ENCODE data around the gene MMP20.

MMP20 gene

DNA sequence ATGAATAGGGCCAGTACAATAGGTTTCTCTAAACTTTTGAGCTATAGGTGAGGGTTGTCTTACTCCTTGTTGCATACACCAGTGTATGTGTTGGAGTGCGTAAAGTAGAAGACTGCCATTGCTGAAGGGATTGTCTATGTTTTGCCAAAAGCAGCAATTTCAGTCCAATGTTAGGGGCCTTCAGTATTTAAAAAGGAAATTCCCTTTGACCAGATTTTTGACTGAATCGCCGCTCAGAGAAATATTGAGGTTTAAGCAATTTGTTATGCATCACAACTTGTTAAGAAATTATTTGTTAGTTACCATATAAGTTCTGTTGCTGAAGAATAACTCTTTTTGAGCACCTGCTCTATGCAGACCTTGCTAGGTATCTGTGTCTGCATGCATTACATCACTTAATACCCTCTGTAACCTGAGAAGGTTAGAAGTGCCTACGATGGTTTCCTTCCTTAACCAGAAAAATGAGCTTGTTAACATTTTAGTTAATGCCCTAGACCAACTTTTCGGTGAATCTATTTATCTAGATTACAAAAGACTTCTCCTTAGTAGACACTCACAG is 33.9 kb downstream of the MMP20 start:
- DNase-seq: no peak

GRCh38 chr11:102590276-102591049 is 34.7 kb downstream of the MMP20 start:
- no peak for DNase-seq

DNA sequence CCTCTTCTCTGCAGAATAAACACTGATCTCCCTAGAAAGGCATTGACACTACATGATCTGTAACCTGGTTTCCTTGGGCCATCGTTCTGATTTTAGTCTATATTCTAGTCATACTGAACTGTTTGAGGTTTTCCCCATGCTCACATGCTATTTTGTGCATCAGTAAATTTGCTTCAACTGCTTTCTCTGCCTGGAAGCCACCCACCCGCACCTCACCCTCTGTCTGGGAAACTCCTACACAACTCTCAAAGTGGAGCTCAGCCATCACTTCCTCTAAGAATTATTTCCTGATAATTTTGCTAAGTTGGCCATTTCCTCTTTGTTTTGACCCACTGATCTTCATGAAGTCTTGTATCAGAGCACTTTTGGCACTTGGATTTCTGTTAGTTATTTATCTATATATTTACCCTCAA is 36.1 kb downstream of the MMP20 start:
- DNase-seq: no peak

- DNase-seq: no peak
Measured at GRCh38 chr11:102587722-102588121, 37.4 kb downstream of the MMP20 start.

- DNase-seq: no peak
Measured at GRCh38 chr11:102583141-102583873, 41.8 kb downstream of the MMP20 start.

DNA sequence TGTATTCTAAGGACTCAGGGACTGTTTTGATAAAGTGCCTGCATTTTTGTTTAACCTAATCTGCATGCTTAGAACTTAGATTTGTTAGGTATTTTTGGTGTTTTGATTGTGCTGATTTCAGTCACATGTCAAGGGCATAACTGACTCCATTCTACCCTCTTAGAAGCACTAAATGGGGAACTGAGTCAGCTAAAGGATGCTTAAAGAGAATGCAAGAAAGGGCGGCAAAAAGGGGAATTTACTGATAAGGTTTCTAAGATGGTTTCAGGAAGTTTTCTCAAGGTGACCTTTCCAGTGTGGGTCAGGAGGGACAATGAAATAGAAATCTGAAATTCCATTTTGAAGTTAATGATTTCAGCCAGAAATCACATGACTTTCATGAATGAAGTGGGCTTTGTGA is 43.0 kb downstream of the MMP20 start:
- DNase-seq: no peak

DNA sequence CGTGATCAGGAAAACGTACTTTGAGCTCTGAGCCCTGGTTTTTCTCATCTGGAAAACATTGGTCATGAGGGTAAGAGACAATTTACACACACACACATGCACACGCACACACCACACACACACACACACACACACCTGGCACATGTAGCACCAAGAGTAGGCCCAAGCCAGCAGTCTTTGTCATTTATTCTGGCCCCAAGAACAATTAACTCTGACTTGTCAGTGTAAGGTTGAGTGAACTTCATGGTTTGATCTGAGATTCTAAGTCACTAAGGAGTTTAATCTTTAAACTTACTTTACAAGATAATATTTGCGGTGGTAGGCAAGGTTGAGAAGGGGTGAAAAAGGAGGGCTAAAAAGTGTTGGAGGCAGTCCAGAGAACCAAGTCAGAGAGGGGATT is 44.1 kb downstream of the MMP20 start:
- no peak for DNase-seq

DNA sequence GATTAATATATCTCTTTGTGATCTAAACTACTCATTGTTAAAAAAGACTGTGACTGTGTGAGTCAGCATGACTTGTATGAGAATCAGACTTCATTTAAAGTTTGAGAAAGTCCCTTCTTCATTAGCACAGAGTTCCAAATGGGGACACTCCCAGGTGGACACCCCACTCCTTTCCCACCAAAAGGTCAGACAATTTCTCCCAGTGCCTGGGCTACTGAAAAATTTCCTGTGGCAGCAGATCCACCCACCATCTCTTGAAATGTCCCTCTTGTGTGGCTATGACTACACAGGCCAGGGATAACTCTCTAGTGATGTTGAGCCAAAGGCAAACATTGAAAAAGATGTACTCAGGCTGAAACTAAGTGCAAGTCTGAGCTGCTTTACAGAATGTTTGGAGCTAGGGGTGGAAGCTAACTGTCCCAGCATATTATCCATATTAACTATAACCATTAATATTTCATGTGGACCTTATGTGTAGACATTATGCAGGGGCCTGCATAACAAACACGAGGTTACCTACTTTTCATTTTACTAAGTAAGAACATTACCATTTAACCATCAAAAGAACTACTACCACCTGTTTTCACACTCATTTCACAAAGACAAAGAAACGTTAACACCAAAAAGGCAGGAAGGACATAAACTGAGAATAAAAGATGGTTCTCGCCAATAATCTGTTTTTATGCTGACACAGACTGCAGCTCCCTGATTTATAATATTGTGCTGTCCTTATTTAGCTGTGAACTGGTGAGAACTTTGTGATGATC is 44.8 kb downstream of the MMP20 start:
- DNase-seq: no peak

GRCh38 chr11:102577723-102578122 is 47.4 kb downstream of the MMP20 start:
- no peak for DNase-seq

GRCh38 chr11:102577182-102577581 is 48.0 kb downstream of the MMP20 start:
- no peak for DNase-seq

- DNase-seq: no peak
Measured at GRCh38 chr11:102576350-102576749, 48.8 kb downstream of the MMP20 start.

- DNase-seq: no peak
Measured at GRCh38 chr11:102575012-102575411, 50.1 kb downstream of the MMP20 start.

- DNase-seq: no peak
Measured at GRCh38 chr11:102573851-102574250, 51.3 kb downstream of the MMP20 start.

GRCh38 chr11:102572554-102573220 is 52.4 kb downstream of the MMP20 start:
- DNase-seq: no peak

GRCh38 chr11:102568851-102569250 is 56.3 kb downstream of the MMP20 start:
- no peak for DNase-seq

GRCh38 chr11:102566112-102566511 is 59.0 kb downstream of the MMP20 start:
- no peak for DNase-seq

DNA sequence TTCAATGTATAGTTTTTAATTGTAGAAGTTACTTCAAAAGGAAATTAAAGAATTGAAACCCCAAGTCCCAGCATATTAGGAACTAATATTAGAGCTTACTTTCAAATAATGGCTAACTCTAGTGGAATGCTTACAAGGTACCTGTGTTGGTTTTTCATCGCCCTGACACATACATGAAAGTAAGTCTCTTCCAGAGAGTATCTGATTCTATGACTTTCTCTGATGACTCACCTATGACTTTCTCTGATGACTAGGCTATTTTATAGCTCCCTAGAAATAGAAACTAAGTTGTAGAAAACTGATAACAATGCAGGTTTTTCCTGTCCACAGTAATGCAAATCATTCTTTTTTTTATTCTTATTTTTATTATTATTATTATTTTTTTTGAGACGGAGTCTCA is 61.0 kb downstream of the MMP20 start:
- DNase-seq: no peak

GRCh38 chr11:102561636-102562035 is 63.5 kb downstream of the MMP20 start:
- DNase-seq: no peak

DNA sequence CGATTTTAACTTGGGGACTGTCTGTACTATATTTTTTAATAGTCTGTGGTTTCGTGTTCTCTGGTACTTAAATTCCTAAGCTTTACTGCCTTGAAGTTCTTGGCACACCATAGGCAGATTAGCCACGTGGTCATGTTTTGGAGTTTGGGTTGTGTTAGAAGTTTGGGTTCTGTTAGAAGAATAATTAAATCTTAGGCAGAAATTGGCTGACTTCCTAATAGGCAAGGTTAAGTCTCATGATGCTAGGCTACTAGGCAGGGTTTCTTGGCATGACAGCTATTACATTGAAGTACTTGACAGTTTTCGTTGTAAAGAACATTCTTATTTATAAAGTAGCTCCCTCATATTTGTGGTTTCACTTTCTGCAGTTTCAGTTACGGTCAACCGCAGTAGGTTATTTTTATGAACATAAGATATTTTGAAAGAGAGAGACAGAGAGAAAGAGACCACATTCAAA is 64.5 kb downstream of the MMP20 start:
- no peak for DNase-seq

- no peak for DNase-seq
Measured at GRCh38 chr11:102559839-102560238, 65.3 kb downstream of the MMP20 start.

DNA sequence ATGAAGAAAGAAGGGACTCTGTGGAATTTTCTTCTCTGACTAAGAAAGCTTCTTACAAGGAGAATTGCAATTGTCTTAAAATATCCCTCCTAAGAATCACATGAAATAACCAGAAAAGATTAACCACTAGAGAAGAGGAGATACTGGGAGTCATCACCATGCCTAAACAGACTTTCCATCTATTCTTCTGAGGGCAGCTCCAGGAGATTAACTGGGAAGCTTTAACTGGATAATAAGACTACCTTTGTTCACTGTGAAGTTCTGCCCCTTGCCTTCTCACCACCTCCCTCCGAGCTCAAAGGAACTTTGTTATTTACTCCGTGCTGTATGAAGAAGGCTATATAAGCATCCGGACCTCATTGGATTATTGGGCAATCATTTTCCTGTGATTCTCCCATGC is 70.0 kb downstream of the MMP20 start:
- no peak for DNase-seq

GRCh38 chr11:102553835-102554282 is 71.3 kb downstream of the MMP20 start:
- DNase-seq: no peak

Measured in T-helper 9 cell (primary cell).